ENCODE measurements around the gene ZNF23. TPM values are rescaled to one million over a fixed set of nuclear protein-coding genes. Genes with fewer than 3 reads are reported as not detected.

Gene ZNF23
- total RNA-seq, 1 donor from 2014 or later, result 8.3 TPM

- Mint-ChIP-seq H3K9me3 (ENCODE audit: unreplicated experiment) (no peaks in the 10 kb centered on the region), H3K4me3 (ENCODE audit: unreplicated experiment) (no peak overlapping the region), H3K4me1 (ENCODE audit: unreplicated experiment) (no peaks in the 10 kb centered on the region), H3K36me3 (ENCODE audit: low read depth, unreplicated experiment) (no peaks in the 10 kb centered on the region), H3K27ac (ENCODE audit: unreplicated experiment) (no peak overlapping the region), H3K27me3 (ENCODE audit: unreplicated experiment) (peaks cover 7% of the 10 kb centered on the region)
- no peak for TF ChIP-seq CTCF (IDR thresholded peaks at IDR 0.05; ENCODE audit: unreplicated experiment)
- DNase-seq (ENCODE audit: low spot score), result no peak
Observed at GRCh38 chr16:71410146-71410545, 51.9 kb downstream of the ZNF23 start.

- DNase-seq (ENCODE audit: low spot score), result no peak
- Mint-ChIP-seq H3K27ac (ENCODE audit: unreplicated experiment) (no peak overlapping the region), H3K9me3 (ENCODE audit: unreplicated experiment) (no peaks in the 10 kb centered on the region), H3K27me3 (ENCODE audit: unreplicated experiment) (peaks cover 7% of the 10 kb centered on the region), H3K36me3 (ENCODE audit: low read depth, unreplicated experiment) (no peaks in the 10 kb centered on the region), H3K4me1 (ENCODE audit: unreplicated experiment) (no peaks in the 10 kb centered on the region), H3K4me3 (ENCODE audit: unreplicated experiment) (no peak overlapping the region)
- TF ChIP-seq CTCF (IDR thresholded peaks at IDR 0.05; ENCODE audit: unreplicated experiment), result no peak
Observed at GRCh38 chr16:71409011-71409775, 52.9 kb downstream of the ZNF23 start.

GRCh38 chr16:71408536-71408935 is 53.5 kb downstream of the ZNF23 start:
- H3K4me3 Mint-ChIP-seq (ENCODE audit: unreplicated experiment), result no peak overlapping the region

GRCh38 chr16:71407731-71408130 is 54.3 kb downstream of the ZNF23 start:
- no peaks in the 10 kb centered on the region for H3K4me1 Mint-ChIP-seq (ENCODE audit: unreplicated experiment)
- no peaks in the 10 kb centered on the region for H3K9me3 Mint-ChIP-seq (ENCODE audit: unreplicated experiment)
- peaks cover 7% of the 10 kb centered on the region for H3K27me3 Mint-ChIP-seq (ENCODE audit: unreplicated experiment)
- no peak overlapping the region for H3K27ac Mint-ChIP-seq (ENCODE audit: unreplicated experiment)
- TF ChIP-seq CTCF (IDR thresholded peaks at IDR 0.05; ENCODE audit: unreplicated experiment), result no peak
- DNase-seq (ENCODE audit: low spot score), result no peak
- H3K4me3 Mint-ChIP-seq (ENCODE audit: unreplicated experiment), result no peak overlapping the region
- H3K36me3 Mint-ChIP-seq (ENCODE audit: low read depth, unreplicated experiment), result no peaks in the 10 kb centered on the region

More at GRCh38 chr16:71408536-71408935, 53.5 kb downstream of the ZNF23 start:
- DNase-seq (ENCODE audit: low spot score), result no peak
- no peak overlapping the region for H3K27ac Mint-ChIP-seq (ENCODE audit: unreplicated experiment)
- peaks cover 7% of the 10 kb centered on the region for H3K27me3 Mint-ChIP-seq (ENCODE audit: unreplicated experiment)
- H3K9me3 Mint-ChIP-seq (ENCODE audit: unreplicated experiment), result no peaks in the 10 kb centered on the region
- no peaks in the 10 kb centered on the region for H3K4me1 Mint-ChIP-seq (ENCODE audit: unreplicated experiment)
- TF ChIP-seq CTCF (IDR thresholded peaks at IDR 0.05; ENCODE audit: unreplicated experiment), result no peak
- H3K36me3 Mint-ChIP-seq (ENCODE audit: low read depth, unreplicated experiment), result no peaks in the 10 kb centered on the region

- no peak for DNase-seq (ENCODE audit: low spot score)
- peaks cover 8% of the 10 kb centered on the region for H3K27me3 Mint-ChIP-seq (ENCODE audit: unreplicated experiment)
- no peaks in the 10 kb centered on the region for H3K36me3 Mint-ChIP-seq (ENCODE audit: low read depth, unreplicated experiment)
- H3K9me3 Mint-ChIP-seq (ENCODE audit: unreplicated experiment), result no peaks in the 10 kb centered on the region
- H3K27ac Mint-ChIP-seq (ENCODE audit: unreplicated experiment), result no peak overlapping the region
- no peak for TF ChIP-seq CTCF (IDR thresholded peaks at IDR 0.05; ENCODE audit: unreplicated experiment)
- no peaks in the 10 kb centered on the region for H3K4me1 Mint-ChIP-seq (ENCODE audit: unreplicated experiment)
- H3K4me3 Mint-ChIP-seq (ENCODE audit: unreplicated experiment), result no peak overlapping the region
Observed at GRCh38 chr16:71406724-71407123, 55.3 kb downstream of the ZNF23 start.
